GM19468 (cell line): Measurements from ENCODE around the gene CBR1.

ENCODE experiments used
- ATAC-seq: cut with Tn5 transposase; IDR thresholded peaks from one replicate; pipeline ENCODE4 v1.9.1; 2021; ENCODE audit warnings: mild to moderate bottlenecking, moderate library complexity, moderate number of reproducible peaks; ENCODE audit not compliant: unreplicated experiment; ENCODE audit errors: extremely low read depth

CBR1 gene

GRCh38 chr21:36109868-36110267, 40.0 kb downstream of the CBR1 start:
- ATAC-seq, result no peak

- no peak for ATAC-seq
Observed at GRCh38 chr21:36111238-36111637, 41.4 kb downstream of the CBR1 start.

- ATAC-seq, result no peak
Observed at GRCh38 chr21:36113647-36114428, 44.0 kb downstream of the CBR1 start.

- ATAC-seq, result no peak
Observed at GRCh38 chr21:36115138-36115730, 45.4 kb downstream of the CBR1 start.

DNA sequence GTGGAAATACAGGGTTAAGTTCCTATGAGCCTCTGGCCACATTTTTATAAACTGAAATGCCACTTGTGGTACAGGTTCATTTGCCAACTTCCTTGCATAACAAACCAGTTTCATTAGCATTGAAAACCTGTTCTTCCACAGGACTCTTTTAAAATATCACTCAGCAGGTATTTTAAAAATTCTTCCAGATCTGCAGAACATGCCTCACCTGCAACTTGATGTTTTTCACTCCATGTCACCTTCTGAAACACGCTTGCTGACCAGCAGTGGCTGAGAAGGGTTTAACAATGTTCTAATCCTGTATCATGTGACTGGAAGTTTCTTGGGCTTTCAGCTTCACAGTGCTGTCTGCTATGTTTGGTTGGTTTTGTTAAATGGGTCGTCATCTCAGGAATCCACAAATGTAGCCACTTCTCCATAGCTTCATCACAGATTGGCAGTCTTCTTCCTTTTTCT, 47.5 kb downstream of the CBR1 start:
- no peak for ATAC-seq

- no peak for ATAC-seq
Observed at GRCh38 chr21:36120304-36120888, 50.6 kb downstream of the CBR1 start.
